Measurements from ENCODE around the gene TCF3.

TCF3 gene

GRCh38 chr19:1627194-1627593 is 25.2 kb downstream of the TCF3 start:
- Histone ChIP-seq H2AFZ (ENCODE audit: low read length) (no peak overlapping the region), H2BK5ac (ENCODE audit: low read length) (no peak overlapping the region), H3K4me1 (ENCODE audit: control insufficient read depth in 2 of 2, insufficient read depth in 1 of 2, low read depth in 1 of 2, low read length in 2 of 2) (no peaks in the 10 kb centered on the region), H3K23ac (ENCODE audit: low read depth, low read length, poor library complexity) (no peak overlapping the region), H4K8ac (ENCODE audit: low read depth, low read length) (no peak overlapping the region), H3K79me1 (ENCODE audit: low read depth, low read length) (peaks cover 45% of the 10 kb centered on the region), H3K18ac (ENCODE audit: low read length) (peak overlapping the region; percentile 5), H3K27ac (replicated peaks; ENCODE audit: low read length) (no peak overlapping the region), H3K9me3 (replicated peaks in 1 of 2; ENCODE audit: control insufficient read depth in 2 of 2, insufficient read depth in 1 of 2, low read depth in 1 of 2, low read length in 2 of 2) (no peaks in the 10 kb centered on the region), H4K91ac (ENCODE audit: low read depth, low read length, poor library complexity) (no peak overlapping the region), H3K14ac (ENCODE audit: low read length) (no peak overlapping the region), H3K4me3 (ENCODE audit: low read length in 2 of 2) (no peak overlapping the region), H2AK5ac (ENCODE audit: low read depth, low read length) (no peak overlapping the region), H2BK12ac (ENCODE audit: low read length) (no peak overlapping the region), H2BK15ac (ENCODE audit: low read length) (no peak overlapping the region), H3K36me3 (replicated peaks in 1 of 2; ENCODE audit: control insufficient read depth in 2 of 2, insufficient read depth in 2 of 2, low read length in 2 of 2) (peaks cover 47 to 79% of the 10 kb centered on the region in 2 donors), H3K27me3 (ENCODE audit: control insufficient read depth in 3 of 3, insufficient read depth in 3 of 3, low read depth in 1 of 3, low read length in 3 of 3) (no peaks in the 10 kb centered on the region), H3K9ac (ENCODE audit: low read depth, low read length, poor library complexity) (no peak overlapping the region), H2BK120ac (ENCODE audit: low read depth, low read length) (no peak overlapping the region), H3K4ac (ENCODE audit: low read length) (no peak overlapping the region), H3K4me2 (ENCODE audit: insufficient read depth, low read length, poor library complexity, severe bottlenecking) (no peak overlapping the region)
- DNase-seq (ENCODE audit: low spot score): no peak
- WGBS, 2 donors (ENCODE audit: extremely low coverage in 2 of 2, insufficient read length in 2 of 2, insufficient replicate concordance in 1 of 2): no CpG with 5 or more reads among the region's 17 CpGs

GRCh38 chr19:1626417-1627010 is 25.9 kb downstream of the TCF3 start:
- Histone ChIP-seq H2AK5ac (ENCODE audit: low read depth, low read length) (no peak overlapping the region), H3K27me3 (ENCODE audit: control insufficient read depth in 3 of 3, insufficient read depth in 3 of 3, low read depth in 1 of 3, low read length in 3 of 3) (no peaks in the 10 kb centered on the region), H2BK120ac (ENCODE audit: low read depth, low read length) (no peak overlapping the region), H3K4me2 (ENCODE audit: insufficient read depth, low read length, poor library complexity, severe bottlenecking) (no peak overlapping the region), H3K23ac (ENCODE audit: low read depth, low read length, poor library complexity) (peak overlapping the region; percentile 20), H3K4ac (ENCODE audit: low read length) (no peak overlapping the region), H3K9ac (ENCODE audit: low read depth, low read length, poor library complexity) (no peak overlapping the region), H3K4me1 (ENCODE audit: control insufficient read depth in 2 of 2, insufficient read depth in 1 of 2, low read depth in 1 of 2, low read length in 2 of 2) (no peaks in the 10 kb centered on the region), H4K8ac (ENCODE audit: low read depth, low read length) (no peak overlapping the region), H4K91ac (ENCODE audit: low read depth, low read length, poor library complexity) (no peak overlapping the region), H3K9me3 (replicated peaks in 1 of 2; ENCODE audit: control insufficient read depth in 2 of 2, insufficient read depth in 1 of 2, low read depth in 1 of 2, low read length in 2 of 2) (no peaks in the 10 kb centered on the region), H2BK12ac (ENCODE audit: low read length) (peak overlapping the region; percentile 22), H2AFZ (ENCODE audit: low read length) (no peak overlapping the region), H3K14ac (ENCODE audit: low read length) (no peak overlapping the region), H3K18ac (ENCODE audit: low read length) (peak overlapping the region; percentile 38), H2BK5ac (ENCODE audit: low read length) (no peak overlapping the region), H3K36me3 (replicated peaks in 1 of 2; ENCODE audit: control insufficient read depth in 2 of 2, insufficient read depth in 2 of 2, low read length in 2 of 2) (peaks cover 44 to 78% of the 10 kb centered on the region in 2 donors), H3K4me3 (ENCODE audit: low read length in 2 of 2) (no peak overlapping the region), H2BK15ac (ENCODE audit: low read length) (no peak overlapping the region), H3K79me1 (ENCODE audit: low read depth, low read length) (peaks cover 44% of the 10 kb centered on the region), H3K27ac (replicated peaks; ENCODE audit: low read length) (no peak overlapping the region)
- no peak for DNase-seq (ENCODE audit: low spot score)
- WGBS, 2 donors (ENCODE audit: extremely low coverage in 2 of 2, insufficient read length in 2 of 2, insufficient replicate concordance in 1 of 2): no CpG with 5 or more reads among the region's 32 CpGs

GRCh38 chr19:1624458-1624857 is 28.0 kb downstream of the TCF3 start:
- no CpG with 5 or more reads among the region's 23 CpGs for WGBS, 2 donors (ENCODE audit: extremely low coverage in 2 of 2, insufficient read length in 2 of 2, insufficient replicate concordance in 1 of 2)
- Histone ChIP-seq H3K4me3 (ENCODE audit: low read length in 2 of 2) (no peak overlapping the region), H3K23ac (ENCODE audit: low read depth, low read length, poor library complexity) (no peak overlapping the region), H3K4me2 (ENCODE audit: insufficient read depth, low read length, poor library complexity, severe bottlenecking) (no peak overlapping the region), H4K91ac (ENCODE audit: low read depth, low read length, poor library complexity) (no peak overlapping the region), H3K4ac (ENCODE audit: low read length) (no peak overlapping the region), H3K27ac (replicated peaks; ENCODE audit: low read length) (no peak overlapping the region), H2AK5ac (ENCODE audit: low read depth, low read length) (no peak overlapping the region), H2BK5ac (ENCODE audit: low read length) (no peak overlapping the region), H2AFZ (ENCODE audit: low read length) (no peak overlapping the region), H3K36me3 (replicated peaks in 1 of 2; ENCODE audit: control insufficient read depth in 2 of 2, insufficient read depth in 2 of 2, low read length in 2 of 2) (peaks cover 57 to 80% of the 10 kb centered on the region in 2 donors), H3K18ac (ENCODE audit: low read length) (no peak overlapping the region), H3K9me3 (replicated peaks in 1 of 2; ENCODE audit: control insufficient read depth in 2 of 2, insufficient read depth in 1 of 2, low read depth in 1 of 2, low read length in 2 of 2) (no peaks in the 10 kb centered on the region), H3K4me1 (ENCODE audit: control insufficient read depth in 2 of 2, insufficient read depth in 1 of 2, low read depth in 1 of 2, low read length in 2 of 2) (no peaks in the 10 kb centered on the region), H3K27me3 (ENCODE audit: control insufficient read depth in 3 of 3, insufficient read depth in 3 of 3, low read depth in 1 of 3, low read length in 3 of 3) (no peaks in the 10 kb centered on the region), H2BK15ac (ENCODE audit: low read length) (no peak overlapping the region), H4K8ac (ENCODE audit: low read depth, low read length) (no peak overlapping the region), H2BK120ac (ENCODE audit: low read depth, low read length) (no peak overlapping the region), H3K14ac (ENCODE audit: low read length) (no peak overlapping the region), H3K9ac (ENCODE audit: low read depth, low read length, poor library complexity) (no peak overlapping the region), H3K79me1 (ENCODE audit: low read depth, low read length) (peaks cover 37% of the 10 kb centered on the region), H2BK12ac (ENCODE audit: low read length) (no peak overlapping the region)
- peak; percentile 41 for DNase-seq (ENCODE audit: low spot score)

GRCh38 chr19:1622541-1622940 is 29.9 kb downstream of the TCF3 start:
- Histone ChIP-seq H2AFZ (ENCODE audit: low read length) (no peak overlapping the region), H3K36me3 (replicated peaks in 1 of 2; ENCODE audit: control insufficient read depth in 2 of 2, insufficient read depth in 2 of 2, low read length in 2 of 2) (peaks cover 74 to 98% of the 10 kb centered on the region in 2 donors), H3K79me1 (ENCODE audit: low read depth, low read length) (peaks cover 41% of the 10 kb centered on the region), H3K4me2 (ENCODE audit: insufficient read depth, low read length, poor library complexity, severe bottlenecking) (no peak overlapping the region), H3K14ac (ENCODE audit: low read length) (no peak overlapping the region), H2BK120ac (ENCODE audit: low read depth, low read length) (no peak overlapping the region), H2BK5ac (ENCODE audit: low read length) (no peak overlapping the region), H3K23ac (ENCODE audit: low read depth, low read length, poor library complexity) (no peak overlapping the region), H3K9ac (ENCODE audit: low read depth, low read length, poor library complexity) (no peak overlapping the region), H3K27ac (replicated peaks; ENCODE audit: low read length) (no peak overlapping the region), H4K8ac (ENCODE audit: low read depth, low read length) (no peak overlapping the region), H2AK5ac (ENCODE audit: low read depth, low read length) (no peak overlapping the region), H3K9me3 (replicated peaks in 1 of 2; ENCODE audit: control insufficient read depth in 2 of 2, insufficient read depth in 1 of 2, low read depth in 1 of 2, low read length in 2 of 2) (peaks cover 0 to 2% of the 10 kb centered on the region in 2 donors), H4K91ac (ENCODE audit: low read depth, low read length, poor library complexity) (no peak overlapping the region), H3K27me3 (ENCODE audit: control insufficient read depth in 3 of 3, insufficient read depth in 3 of 3, low read depth in 1 of 3, low read length in 3 of 3) (no peaks in the 10 kb centered on the region), H3K4me1 (ENCODE audit: control insufficient read depth in 2 of 2, insufficient read depth in 1 of 2, low read depth in 1 of 2, low read length in 2 of 2) (no peaks in the 10 kb centered on the region), H2BK12ac (ENCODE audit: low read length) (no peak overlapping the region), H3K4me3 (ENCODE audit: low read length in 2 of 2) (no peak overlapping the region), H3K18ac (ENCODE audit: low read length) (no peak overlapping the region), H3K4ac (ENCODE audit: low read length) (no peak overlapping the region), H2BK15ac (ENCODE audit: low read length) (no peak overlapping the region)
- no CpG with 5 or more reads among the region's 5 CpGs for WGBS, 2 donors (ENCODE audit: extremely low coverage in 2 of 2, insufficient read length in 2 of 2, insufficient replicate concordance in 1 of 2)
- DNase-seq (ENCODE audit: low spot score): no peak

All from neuronal stem cell (in vitro differentiated cells).